Activated effector memory CD4-positive, alpha-beta T cell treated with anti-CD3 and anti-CD28 coated beads, Interleukin-2, amount 50 U/mL, for 16 hours (primary cell): Measurements from ENCODE around the gene EN1.

Experiments used
- DNase-seq: peaks from one replicate; pipeline ENCODE4 v3.0.0-alpha.2; 2020

Gene EN1

DNA sequence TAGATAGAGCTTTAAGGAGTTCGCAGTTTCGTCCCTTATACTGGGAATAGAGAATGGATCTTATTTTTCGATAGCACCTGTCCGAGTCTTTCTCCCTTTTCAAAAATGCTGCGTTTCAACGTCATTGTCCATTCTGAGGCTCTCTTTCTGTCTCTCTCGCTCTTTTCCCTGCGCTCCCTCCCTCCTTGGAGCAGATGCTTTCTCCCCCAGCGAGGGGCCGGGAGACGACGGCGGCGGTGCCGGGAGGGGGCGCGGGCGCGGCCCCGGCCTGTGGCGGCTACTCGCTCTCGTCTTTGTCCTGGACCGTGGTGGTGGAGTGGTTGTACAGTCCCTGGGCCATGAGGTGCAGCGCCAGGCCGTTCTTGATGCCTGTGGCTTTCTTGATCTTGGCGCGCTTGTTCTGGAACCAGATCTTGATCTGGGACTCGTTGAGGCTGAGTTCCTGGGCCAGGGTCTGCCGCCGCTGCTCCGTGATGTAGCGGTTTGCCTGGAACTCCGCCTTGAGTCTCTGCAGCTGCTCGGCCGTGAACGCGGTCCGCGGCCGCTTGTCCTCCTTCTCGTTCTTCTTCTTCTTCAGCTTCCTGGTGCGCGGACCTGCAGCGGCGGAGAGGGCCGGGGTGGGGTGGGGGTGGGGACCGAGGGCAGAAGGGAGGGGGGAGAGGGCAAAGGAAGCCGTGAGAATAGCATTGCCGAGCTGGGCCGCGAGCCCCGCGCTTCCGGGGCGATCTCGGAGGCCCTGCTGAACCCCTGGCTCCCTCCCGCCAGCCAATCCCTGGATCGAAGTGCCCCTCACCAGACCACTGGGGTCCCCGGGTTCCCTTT lies 4.6 kb downstream of the EN1 start:
- DNase-seq: no peak

DNA sequence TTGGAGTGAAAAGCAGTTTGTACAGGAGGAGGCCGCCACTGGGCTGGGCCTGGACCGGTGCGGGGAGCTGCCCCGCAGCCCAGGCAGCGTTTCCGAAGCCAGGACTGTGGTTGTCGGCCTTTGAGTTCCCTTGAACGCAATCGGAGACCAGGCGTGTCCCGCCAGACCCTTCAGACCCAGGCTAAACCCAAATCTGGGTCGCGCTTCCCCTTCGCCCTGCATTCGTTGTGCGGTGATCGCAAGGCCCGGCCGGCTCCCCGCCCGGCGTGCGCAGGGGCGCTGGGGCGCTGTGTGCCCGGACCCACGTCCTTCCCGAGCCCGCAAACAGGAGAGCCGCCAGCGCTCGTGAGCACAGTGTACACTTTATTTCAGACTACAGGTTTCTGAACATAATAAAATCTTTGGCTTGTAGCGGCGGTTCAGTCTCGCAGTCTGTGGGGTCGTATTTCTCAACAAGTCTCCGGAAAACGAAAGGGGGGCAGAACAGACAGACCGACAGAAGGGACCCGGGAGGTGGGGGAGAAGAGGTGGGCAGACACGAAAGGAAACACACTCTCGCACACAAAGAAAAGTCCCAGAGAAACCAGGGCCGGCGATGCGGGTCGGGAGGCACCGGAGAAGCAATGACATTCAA lies 5.5 kb downstream of the EN1 start:
- no peak for DNase-seq

DNA sequence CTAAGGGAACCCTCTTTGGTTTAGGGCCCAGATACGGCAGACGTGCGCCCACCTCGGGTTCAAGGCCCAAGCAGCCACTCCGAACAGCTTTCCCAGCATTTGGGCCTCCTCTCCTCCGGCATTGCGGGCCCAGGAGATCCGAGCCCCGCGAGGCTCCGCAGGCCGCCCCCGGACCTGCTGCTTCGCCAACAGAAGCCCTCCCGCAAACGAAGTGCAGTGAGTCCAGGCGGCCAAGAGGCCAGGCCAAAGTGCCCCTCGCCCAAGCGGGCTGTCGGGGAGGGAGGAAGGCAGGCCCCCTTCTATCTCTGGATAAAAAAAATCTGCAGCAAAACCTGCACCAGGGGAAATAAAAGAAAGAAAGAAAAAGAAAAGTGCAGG lies 6.0 kb downstream of the EN1 start:
- DNase-seq: no peak

DNA sequence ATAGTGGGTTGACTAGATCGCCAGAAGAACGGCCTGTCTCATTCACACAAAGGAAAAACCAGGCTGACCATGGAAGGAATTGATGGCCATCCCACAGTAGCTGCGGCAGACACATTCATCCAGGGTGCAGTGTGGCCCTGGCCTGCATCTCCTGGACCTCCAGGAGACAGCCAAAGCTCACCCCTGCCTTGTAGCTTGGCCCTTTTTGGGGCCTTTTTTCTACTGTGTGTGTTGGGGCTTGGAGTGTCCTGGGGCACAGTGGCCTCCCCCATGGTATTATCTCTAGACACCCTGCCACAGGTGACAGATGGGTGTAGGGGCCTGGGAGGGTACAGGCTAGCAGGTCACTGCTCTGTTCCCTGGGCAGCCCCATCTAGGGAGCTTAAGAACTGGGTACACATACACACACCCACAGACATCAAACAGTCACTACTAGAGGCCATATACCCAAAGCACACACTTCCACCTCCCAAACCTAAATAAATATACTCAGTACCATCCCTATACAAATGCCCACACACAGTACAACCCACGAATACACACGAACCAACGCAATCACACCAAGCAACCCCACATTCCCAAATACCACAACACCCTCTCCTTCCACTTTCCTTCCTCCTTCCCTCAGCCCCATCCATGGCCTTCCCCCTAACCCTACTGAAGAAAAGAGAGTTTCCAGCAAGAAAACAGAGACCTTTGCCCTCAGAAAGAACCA lies 8.6 kb downstream of the EN1 start:
- no peak for DNase-seq

DNA sequence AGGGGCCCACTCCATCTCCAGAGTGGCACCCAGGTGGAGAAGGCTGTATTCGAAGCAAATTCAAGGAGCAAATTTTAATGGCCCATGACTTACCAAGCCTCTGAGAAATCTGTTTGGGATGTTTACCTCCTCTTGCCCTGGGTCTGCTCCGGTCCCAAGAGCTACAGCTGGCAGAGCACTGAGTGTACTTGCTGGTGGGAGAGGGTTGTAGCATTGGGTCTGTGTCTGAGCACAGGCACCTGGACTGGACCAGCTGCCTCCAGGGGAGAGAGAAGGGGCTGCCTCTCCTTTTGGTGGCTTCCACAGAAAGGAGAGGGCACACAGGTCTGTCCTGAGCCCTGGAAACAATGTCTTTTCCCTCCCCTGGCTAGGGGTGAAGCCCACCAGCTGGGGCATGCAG lies 9.8 kb downstream of the EN1 start:
- DNase-seq: no peak

DNA sequence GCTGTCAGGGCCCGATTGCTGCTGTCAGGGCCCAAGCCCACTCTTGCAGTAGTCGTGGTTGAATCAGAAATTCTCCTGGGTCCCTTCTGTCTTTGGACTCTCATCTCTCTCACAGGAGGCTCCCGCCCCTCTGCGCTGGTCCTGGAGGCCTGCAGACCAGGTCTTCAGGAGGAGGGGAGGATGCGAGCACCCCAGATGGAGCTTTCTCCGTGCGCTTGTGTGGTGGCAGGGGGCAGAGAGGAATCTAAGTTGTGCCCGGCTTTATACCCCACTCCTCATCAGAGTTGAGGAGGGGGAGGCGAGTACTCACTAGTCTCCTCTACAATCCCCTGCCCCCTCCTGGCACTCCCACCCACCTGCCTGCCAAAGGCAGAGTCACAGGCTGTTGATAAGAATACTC lies 10.4 kb downstream of the EN1 start:
- DNase-seq: no peak

DNA sequence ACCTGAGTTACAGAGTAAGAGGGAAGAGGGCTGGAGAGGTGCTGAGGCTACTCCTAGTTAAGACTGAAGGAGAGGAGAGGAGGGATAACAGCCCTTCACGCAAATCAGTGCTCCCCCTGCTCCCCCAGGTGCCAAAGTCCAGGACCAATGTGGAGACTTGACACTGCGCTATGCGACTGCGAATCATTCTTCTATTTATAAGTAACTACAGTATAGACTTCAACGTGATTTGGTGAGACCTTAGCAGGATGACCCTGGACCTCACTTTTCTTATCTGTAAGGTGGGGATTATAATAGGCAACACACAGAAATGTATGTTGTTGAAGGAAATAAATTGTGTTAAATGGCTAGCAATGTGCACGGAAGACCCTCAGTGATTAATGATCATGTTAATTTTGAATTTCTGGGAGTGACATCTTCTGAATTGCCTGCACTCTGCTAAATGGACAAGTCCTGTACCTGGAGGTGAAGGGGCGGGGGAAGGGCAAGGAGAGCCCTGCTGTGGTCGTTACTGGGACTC lies 11.0 kb downstream of the EN1 start:
- no peak for DNase-seq

DNA sequence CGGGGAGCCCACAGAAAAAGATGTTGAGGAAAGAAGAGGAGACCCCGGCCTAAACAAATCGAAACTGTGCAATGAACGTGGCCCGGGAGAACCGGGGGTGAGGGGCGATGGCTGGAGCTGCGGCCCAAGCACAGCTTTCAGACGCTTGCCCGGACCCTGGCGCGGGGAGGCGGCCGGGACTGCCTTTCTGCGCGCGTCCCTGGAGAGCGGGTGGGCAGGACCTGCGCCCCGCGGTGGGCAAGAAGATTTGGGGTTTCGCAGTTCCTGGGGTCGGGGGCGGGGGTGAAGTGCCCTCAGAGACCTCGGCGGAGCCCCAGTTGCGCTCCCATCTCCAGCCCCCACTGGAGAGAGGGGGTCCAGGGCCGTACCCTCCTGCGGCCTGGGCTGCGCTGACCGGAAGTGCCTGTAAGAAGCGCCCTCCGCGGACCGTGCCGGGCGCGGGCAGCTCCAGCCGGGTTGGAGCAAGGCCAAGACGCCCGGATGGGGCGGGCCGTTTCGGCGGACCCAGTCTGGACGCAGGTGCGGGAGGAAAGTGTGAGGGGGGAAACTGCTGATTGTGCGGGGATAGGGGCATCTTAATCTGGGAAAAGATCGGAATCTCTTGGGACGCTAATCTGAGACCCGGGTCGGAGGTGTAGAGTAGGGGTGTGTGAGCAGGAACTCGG lies 11.6 kb downstream of the EN1 start:
- no peak for DNase-seq

DNA sequence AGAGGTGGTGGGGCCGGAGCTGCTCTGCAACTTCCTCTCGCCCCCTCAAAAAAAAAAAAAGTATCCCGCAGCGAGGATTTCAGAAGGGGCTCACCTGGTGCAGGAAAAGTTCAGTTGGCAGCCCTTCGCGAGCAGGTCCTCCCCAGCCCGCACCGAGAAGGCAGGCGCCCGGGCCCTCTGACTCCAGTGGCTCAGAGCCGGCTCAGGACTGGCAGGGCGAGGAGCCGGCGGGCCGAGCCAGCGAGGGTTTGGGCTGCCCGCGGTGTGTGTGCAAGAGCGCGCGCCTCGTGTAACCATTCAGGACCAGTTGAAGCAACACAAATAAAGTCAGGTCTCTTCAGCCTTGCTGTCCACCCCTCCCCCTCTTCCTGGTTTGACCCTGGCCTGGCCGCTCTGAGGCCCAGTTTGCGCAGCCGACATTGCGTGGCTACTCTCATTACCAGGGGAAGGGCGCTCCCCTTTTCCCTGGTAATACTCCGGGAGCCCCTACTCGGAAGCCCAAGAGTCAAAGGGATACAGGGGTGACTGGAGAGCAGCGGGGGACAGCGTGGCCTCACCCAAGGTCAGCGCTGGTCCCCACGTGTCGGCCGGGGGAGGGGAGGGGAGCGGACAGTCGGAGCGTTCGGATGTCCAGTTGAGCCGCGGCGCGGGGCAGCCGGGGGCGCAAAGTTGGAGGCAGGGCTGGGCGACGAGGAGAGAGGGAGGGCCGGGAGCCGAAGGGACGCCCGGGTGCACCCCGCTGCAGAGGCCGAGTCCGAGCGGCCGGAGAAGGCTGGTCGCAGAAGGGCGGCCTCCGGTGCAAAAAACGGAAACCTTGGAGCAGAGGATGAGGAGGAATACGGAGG lies 12.3 kb downstream of the EN1 start:
- no peak for DNase-seq

DNA sequence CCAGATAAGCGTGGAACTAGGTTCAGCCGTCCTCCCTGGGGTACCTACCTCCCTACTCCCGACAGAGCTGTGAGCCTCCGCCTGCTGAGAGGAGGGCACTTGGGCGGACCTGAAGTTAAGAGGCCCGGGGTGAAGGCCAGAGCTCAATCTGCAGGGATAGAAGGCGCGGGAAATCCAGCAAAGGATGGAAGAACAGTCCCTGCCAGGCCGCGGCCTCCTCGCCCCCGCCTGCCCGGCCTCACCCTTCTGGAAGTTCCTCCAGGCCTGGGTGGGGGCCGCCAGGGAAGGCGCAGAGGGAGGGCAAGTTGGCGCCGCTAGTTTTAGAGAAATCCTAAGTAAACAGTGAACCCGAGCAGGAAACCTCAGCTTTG lies 13.0 kb downstream of the EN1 start:
- DNase-seq: no peak

DNA sequence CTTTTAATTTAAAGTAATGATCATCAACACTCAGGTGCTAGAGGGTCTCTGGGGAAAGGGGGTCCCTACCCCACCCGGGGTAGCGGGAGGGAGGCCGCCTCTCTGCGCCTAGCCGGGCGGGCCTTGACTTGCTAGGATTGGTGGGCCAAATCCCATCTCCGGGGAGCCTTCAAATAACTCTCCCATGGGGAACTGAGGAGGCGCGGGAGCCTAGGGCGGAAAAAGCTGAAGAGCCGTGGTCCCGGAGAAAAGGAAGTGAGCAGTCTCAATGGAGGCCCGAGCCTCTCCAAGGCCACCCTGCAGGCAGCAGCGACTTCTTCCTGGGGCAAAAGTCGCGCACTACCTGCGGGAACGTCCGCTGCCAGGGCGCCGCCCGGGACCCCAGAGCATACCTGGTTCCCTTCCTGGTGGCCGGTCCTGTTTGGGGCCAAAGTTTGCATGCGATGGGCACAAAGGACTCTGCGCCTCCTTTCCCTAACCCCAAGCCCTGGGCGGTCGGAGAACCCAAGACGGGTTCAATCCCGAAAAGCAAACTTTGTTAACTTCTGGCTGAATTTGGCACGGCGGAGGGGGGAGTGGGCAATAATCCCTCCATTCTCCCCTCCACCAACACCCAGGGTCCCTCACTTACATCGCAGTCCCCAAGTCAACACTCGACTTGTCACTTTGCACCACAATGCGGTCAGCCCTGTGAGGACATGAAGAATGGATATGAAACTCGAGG lies 13.6 kb downstream of the EN1 start:
- DNase-seq: no peak

DNA sequence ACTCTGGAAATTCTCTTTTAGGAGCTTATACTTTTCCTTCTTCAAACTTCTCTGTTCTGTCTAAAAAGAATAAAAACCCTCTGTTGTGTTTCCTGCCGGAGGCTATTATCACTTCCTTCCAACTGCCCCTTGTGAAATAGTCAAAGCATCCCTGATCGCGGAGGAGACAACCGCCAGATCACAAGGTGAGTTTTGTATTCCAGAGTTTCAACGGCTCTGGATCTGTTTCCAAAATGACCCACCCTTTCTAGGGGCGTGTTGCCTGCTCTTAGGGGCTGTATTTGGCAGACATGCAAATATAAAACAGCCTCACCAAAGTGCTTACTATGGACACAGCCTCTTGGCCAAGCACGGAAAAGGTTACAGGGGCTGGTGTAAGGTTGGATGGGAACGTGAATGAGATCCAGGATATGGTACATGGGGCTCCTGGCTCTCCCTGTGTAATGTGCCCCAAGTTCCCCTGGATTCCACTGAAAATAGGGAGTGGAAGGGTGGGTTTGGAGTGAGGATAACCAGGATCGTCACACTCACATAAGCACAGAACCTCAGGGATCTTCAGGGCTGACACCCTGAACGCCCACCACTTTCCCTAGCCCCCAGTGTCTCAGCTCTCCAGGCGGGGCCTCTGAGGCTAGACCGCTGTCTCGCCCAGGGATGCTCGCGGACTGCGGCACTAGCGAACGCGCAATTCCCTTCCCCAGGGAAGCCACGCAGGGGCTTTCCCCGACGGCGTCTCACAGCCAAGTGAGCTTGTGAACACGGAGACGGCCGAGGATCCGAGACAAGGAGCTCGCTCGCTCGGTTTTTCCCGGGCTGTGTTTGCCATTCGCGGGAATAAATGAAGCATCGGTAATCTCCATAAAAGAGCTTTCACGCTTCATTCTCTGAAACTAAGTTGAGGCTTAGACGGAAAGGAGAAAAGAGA lies 14.4 kb downstream of the EN1 start:
- DNase-seq: no peak

DNA sequence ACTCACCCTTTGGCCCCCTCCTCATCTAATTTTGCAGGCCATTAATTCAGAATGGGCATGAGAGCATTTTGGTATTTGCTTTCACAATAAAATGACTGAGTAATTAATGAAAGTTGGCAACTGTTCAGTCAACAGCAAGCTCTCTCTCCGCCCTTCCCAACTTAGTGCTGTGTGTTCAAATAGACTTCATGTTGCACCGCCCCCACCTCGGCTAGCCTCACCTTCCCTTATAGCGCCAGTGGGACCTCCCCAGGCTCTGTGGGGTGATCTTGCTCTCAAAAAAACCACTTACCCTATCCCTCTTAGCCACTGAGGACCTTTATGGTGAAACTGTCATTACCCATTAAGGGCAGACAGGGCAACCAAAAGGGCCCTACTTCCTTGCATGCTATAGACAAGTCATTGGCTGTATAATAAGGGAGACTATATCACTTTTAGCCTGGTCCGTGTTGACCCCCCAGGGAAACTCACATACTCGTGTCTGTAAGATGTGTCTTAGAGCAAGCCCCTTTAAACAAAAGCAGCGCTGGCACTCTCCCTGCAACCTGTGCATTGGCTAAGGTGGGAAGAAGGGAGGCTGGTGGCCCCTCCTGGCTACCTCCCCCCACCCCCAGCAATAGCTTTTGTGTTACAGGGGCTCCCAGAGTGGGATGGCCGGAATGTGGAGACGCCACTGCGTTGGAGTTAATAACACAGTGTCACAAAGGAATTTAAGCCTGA lies 15.2 kb downstream of the EN1 start:
- DNase-seq: no peak

DNA sequence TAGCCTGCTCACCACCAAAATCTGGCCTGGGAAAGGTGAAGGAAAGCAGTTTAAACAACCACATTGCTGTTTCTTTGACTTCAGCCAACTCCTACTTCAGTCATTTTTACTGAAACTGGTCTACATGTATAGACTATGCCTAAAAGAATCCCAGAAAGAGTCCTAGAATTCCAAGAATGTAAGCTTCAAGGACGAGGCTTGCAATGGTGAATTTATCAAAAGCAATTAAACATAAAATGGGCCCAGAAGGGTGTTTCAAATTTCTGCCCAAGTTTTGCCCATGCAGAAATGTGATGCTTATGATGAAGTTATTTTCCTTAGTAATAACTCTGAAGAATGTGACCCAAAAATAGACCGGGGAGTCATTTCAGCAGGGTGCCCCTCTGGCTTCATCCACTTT lies 16.6 kb downstream of the EN1 start:
- DNase-seq: no peak

DNA sequence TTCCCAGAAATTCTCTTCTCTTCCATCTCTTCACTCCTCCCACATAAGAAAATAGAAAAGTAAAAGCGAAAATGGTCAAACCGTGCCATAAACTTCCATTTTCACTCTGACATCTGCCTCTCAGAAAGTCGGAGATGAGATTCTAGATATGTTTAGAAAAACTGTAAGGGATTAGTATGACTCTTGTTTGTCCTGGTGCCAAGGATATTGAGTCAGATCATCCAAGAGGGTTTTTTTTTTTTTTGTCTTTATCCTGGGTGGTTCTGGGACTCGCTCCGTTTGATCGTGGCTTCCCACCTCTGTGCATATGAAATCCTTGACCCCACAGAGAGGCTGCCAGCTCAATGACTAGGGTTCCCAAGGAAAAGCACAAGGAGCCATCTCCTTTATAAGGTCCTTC lies 17.3 kb downstream of the EN1 start:
- no peak for DNase-seq

DNA sequence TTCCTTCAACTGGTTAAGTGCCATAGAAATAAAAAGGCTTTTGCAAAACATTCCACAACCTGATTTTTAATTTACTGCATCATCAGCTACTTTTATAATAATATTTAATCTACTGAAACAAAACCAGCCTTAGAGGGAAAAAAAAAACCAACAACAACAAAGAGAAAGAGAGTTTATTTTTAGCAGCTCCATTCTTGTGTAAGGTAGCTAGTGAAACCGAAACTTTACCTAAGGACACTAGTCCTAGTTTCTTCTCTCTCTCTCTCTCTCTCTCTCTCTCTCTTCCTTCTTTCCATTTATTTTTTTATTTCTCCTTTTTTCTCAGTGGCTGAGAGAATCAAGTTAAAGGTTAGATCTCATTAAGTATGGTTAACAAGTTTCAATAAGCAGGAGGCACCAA lies 21.4 kb downstream of the EN1 start:
- no peak for DNase-seq

DNA sequence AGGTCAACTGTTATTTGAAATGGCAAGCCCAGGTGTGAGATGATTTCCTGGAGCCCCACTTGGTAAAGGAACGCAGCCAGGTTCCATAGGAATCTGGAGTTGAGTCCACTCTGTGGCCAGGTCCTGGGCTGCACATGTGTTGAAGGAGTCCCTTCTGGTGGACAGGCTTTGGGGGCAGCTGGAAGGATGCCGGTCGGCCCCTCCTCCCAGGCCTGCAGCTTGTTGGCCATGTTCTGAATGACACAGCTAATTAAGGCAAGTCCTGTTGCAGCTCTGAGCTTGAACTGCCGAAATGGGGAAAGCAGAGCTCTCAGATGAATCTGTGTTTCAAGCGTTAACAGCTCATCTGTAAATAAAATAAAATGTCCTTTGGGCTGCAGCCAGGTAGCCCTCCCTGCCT lies 23.8 kb downstream of the EN1 start:
- DNase-seq: no peak

DNA sequence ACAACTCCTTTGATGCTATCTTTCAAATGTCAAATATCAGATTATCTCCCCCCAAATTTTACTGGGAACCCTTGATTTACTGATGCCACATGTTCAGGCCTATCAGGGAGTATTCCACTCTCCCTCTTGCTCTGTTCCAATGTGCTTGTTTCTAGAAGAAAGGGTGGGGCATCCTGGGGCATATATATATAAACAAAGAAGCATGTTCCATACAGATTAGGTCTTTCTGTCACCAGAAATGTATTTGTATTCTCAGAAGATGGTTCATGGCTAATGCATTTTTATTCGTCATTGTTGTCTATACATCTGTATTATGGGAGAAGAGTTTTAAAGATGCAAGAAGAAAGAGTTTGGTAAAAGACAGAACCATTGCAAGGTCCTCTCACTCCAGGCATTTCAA lies 24.9 kb downstream of the EN1 start:
- DNase-seq: no peak

DNA sequence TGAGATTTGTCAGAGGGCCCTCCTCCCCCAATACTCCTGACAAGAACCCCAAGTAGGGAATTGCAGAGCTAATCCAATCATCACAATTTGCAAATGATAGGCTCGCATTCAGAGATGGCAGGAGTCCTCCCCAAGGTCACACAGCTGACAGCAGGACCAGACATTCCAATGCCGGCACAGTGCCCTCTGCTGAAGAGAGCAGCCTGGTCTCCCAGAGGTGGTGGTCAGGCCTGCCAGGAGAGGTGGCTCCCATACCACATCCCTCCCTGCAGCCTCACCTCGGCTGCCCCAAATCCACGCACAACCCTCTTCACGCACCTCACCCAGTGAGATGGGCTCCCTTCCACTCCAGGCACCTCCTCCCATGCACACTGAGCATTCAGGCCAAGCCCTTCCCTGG lies 25.4 kb downstream of the EN1 start:
- no peak for DNase-seq

DNA sequence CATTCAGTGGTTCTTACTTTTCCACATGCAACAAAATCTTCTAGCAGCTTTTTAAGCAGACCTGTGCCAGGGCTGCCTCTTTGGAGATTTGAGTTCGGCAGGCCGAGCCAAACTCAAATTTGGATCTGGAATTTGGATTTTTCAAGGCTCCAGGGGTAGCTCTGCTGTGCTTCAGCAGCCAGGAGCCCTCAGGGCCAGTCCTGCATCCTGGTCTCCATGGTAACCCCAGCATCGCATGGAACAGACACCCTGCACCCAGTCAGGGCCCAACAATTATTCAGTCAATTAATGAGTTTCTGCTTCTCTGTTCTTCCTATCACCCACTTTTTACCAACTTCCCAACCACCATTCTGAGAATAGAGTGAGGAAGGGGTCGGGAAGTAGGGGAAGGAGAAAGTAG lies 30.0 kb downstream of the EN1 start:
- no peak for DNase-seq
